ENCODE results near the gene NRG2. TPM values are rescaled to one million over a fixed set of nuclear protein-coding genes. Genes with fewer than 3 reads are reported as not detected.

Gene NRG2
- total RNA-seq, 3 donors from 2014 or later = 0.16 to 0.30 (median 0.23) TPM

- H3K27me3 Mint-ChIP-seq (ENCODE audit: low read depth) = peaks cover 4% of the 10 kb centered on the region
- H3K4me1 Mint-ChIP-seq (ENCODE audit: low read depth) = no peaks in the 10 kb centered on the region
- no peaks in the 10 kb centered on the region for H3K9me3 Mint-ChIP-seq
- H3K4me3 Mint-ChIP-seq = no peak overlapping the region
- H3K36me3 Mint-ChIP-seq (ENCODE audit: insufficient read depth) = no peaks in the 10 kb centered on the region
- ATAC-seq (no peak), DNase-seq (no peak)
Measured at GRCh38 chr5:139964266-139964993, 78.7 kb downstream of the NRG2 start.

GRCh38 chr5:139962445-139962844, 80.7 kb downstream of the NRG2 start:
- peaks cover 4% of the 10 kb centered on the region for H3K27me3 Mint-ChIP-seq (ENCODE audit: low read depth)
- no peak overlapping the region for H3K4me3 Mint-ChIP-seq
- ATAC-seq (no peak), DNase-seq (no peak)
- no peaks in the 10 kb centered on the region for H3K9me3 Mint-ChIP-seq
- no peaks in the 10 kb centered on the region for H3K36me3 Mint-ChIP-seq (ENCODE audit: insufficient read depth)
- no peaks in the 10 kb centered on the region for H3K4me1 Mint-ChIP-seq (ENCODE audit: low read depth)

GRCh38 chr5:139961435-139962157, 81.5 kb downstream of the NRG2 start:
- Mint-ChIP-seq H3K27me3 (ENCODE audit: low read depth) (peaks cover 2% of the 10 kb centered on the region), H3K4me1 (ENCODE audit: low read depth) (no peaks in the 10 kb centered on the region)

GRCh38 chr5:139960723-139961383, 82.2 kb downstream of the NRG2 start:
- no peaks in the 10 kb centered on the region for H3K36me3 Mint-ChIP-seq (ENCODE audit: insufficient read depth)

More at GRCh38 chr5:139961435-139962157, 81.5 kb downstream of the NRG2 start:
- ATAC-seq (no peak), DNase-seq (no peak)
- Mint-ChIP-seq H3K9me3 (no peaks in the 10 kb centered on the region), H3K4me3 (no peak overlapping the region), H3K36me3 (ENCODE audit: insufficient read depth) (no peaks in the 10 kb centered on the region)

GRCh38 chr5:139958432-139959148, 84.5 kb downstream of the NRG2 start:
- H3K9me3 Mint-ChIP-seq = no peaks in the 10 kb centered on the region
- no peaks in the 10 kb centered on the region for H3K36me3 Mint-ChIP-seq (ENCODE audit: insufficient read depth)
- no peaks in the 10 kb centered on the region for H3K4me1 Mint-ChIP-seq (ENCODE audit: low read depth)
- no peak overlapping the region for H3K4me3 Mint-ChIP-seq
- peaks cover 4% of the 10 kb centered on the region for H3K27me3 Mint-ChIP-seq (ENCODE audit: low read depth)
- DNase-seq (no peak), ATAC-seq (no peak)

More at GRCh38 chr5:139960723-139961383, 82.2 kb downstream of the NRG2 start:
- Mint-ChIP-seq H3K4me1 (ENCODE audit: low read depth) (no peaks in the 10 kb centered on the region), H3K4me3 (no peak overlapping the region), H3K27me3 (ENCODE audit: low read depth) (peaks cover 2% of the 10 kb centered on the region), H3K9me3 (no peaks in the 10 kb centered on the region)
- ATAC-seq = peak in 1 of 2 donors; percentile 41
- DNase-seq = no peak

- Mint-ChIP-seq H3K4me1 (ENCODE audit: low read depth) (no peaks in the 10 kb centered on the region), H3K4me3 (no peak overlapping the region), H3K36me3 (ENCODE audit: insufficient read depth) (no peaks in the 10 kb centered on the region), H3K9me3 (no peaks in the 10 kb centered on the region), H3K27me3 (ENCODE audit: low read depth) (peaks cover 12% of the 10 kb centered on the region)
- ATAC-seq = no peak
- DNase-seq = no peak
Measured at GRCh38 chr5:139956342-139956741, 86.8 kb downstream of the NRG2 start.

- Mint-ChIP-seq H3K4me1 (ENCODE audit: low read depth) (no peaks in the 10 kb centered on the region), H3K4me3 (no peak overlapping the region), H3K27me3 (ENCODE audit: low read depth) (peaks cover 15% of the 10 kb centered on the region), H3K9me3 (no peaks in the 10 kb centered on the region), H3K36me3 (ENCODE audit: insufficient read depth) (no peaks in the 10 kb centered on the region)
- DNase-seq (no peak), ATAC-seq (no peak)
Measured at GRCh38 chr5:139955616-139956273, 87.4 kb downstream of the NRG2 start.

- ATAC-seq (no peak), DNase-seq (no peak)
- Mint-ChIP-seq H3K4me1 (ENCODE audit: low read depth) (no peaks in the 10 kb centered on the region), H3K27me3 (ENCODE audit: low read depth) (peaks cover 20% of the 10 kb centered on the region), H3K36me3 (ENCODE audit: insufficient read depth) (no peaks in the 10 kb centered on the region), H3K9me3 (no peaks in the 10 kb centered on the region), H3K4me3 (no peak overlapping the region)
Measured at GRCh38 chr5:139955053-139955605, 88.0 kb downstream of the NRG2 start.

GRCh38 chr5:139954462-139954861, 88.6 kb downstream of the NRG2 start:
- H3K9me3 Mint-ChIP-seq = no peaks in the 10 kb centered on the region
- no peaks in the 10 kb centered on the region for H3K36me3 Mint-ChIP-seq (ENCODE audit: insufficient read depth)
- peaks cover 24% of the 10 kb centered on the region for H3K27me3 Mint-ChIP-seq (ENCODE audit: low read depth)
- H3K4me1 Mint-ChIP-seq (ENCODE audit: low read depth) = no peaks in the 10 kb centered on the region
- no peak overlapping the region for H3K4me3 Mint-ChIP-seq
- DNase-seq (no peak), ATAC-seq (no peak)

- H3K9me3 Mint-ChIP-seq = no peaks in the 10 kb centered on the region
- ATAC-seq (no peak), DNase-seq (no peak)
- no peak overlapping the region for H3K4me3 Mint-ChIP-seq
- H3K27me3 Mint-ChIP-seq (ENCODE audit: low read depth) = peaks cover 26% of the 10 kb centered on the region
- no peaks in the 10 kb centered on the region for H3K36me3 Mint-ChIP-seq (ENCODE audit: insufficient read depth)
- no peaks in the 10 kb centered on the region for H3K4me1 Mint-ChIP-seq (ENCODE audit: low read depth)
Measured at GRCh38 chr5:139954022-139954421, 89.1 kb downstream of the NRG2 start.

GRCh38 chr5:139952574-139952973, 90.5 kb downstream of the NRG2 start:
- H3K4me3 Mint-ChIP-seq = no peak overlapping the region
- H3K27me3 Mint-ChIP-seq (ENCODE audit: low read depth) = peaks cover 36% of the 10 kb centered on the region
- H3K36me3 Mint-ChIP-seq (ENCODE audit: insufficient read depth) = no peaks in the 10 kb centered on the region
- no peaks in the 10 kb centered on the region for H3K9me3 Mint-ChIP-seq
- H3K4me1 Mint-ChIP-seq (ENCODE audit: low read depth) = no peaks in the 10 kb centered on the region
- DNase-seq (no peak), ATAC-seq (no peak)

- no peak for ATAC-seq
- Mint-ChIP-seq H3K4me3 (no peak overlapping the region), H3K36me3 (ENCODE audit: insufficient read depth) (no peaks in the 10 kb centered on the region)
Measured at GRCh38 chr5:139951983-139952382, 91.1 kb downstream of the NRG2 start.

GRCh38 chr5:139951296-139951924, 91.7 kb downstream of the NRG2 start:
- no peaks in the 10 kb centered on the region for H3K9me3 Mint-ChIP-seq
- H3K36me3 Mint-ChIP-seq (ENCODE audit: insufficient read depth) = no peaks in the 10 kb centered on the region
- ATAC-seq (no peak), DNase-seq (no peak)
- H3K27me3 Mint-ChIP-seq (ENCODE audit: low read depth) = peaks cover 39% of the 10 kb centered on the region
- H3K4me3 Mint-ChIP-seq = no peak overlapping the region
- H3K4me1 Mint-ChIP-seq (ENCODE audit: low read depth) = no peaks in the 10 kb centered on the region

More at GRCh38 chr5:139951983-139952382, 91.1 kb downstream of the NRG2 start:
- peaks cover 39% of the 10 kb centered on the region for H3K27me3 Mint-ChIP-seq (ENCODE audit: low read depth)
- H3K9me3 Mint-ChIP-seq = no peaks in the 10 kb centered on the region
- H3K4me1 Mint-ChIP-seq (ENCODE audit: low read depth) = no peaks in the 10 kb centered on the region
- DNase-seq = no peak

All from activated T-cell treated with anti-CD3 and anti-CD28 coated beads, Interleukin-2, amount 50 U/mL, for 4 hours (primary cell).